C4-2B (cell line): ENCODE data around the gene LRP11.

ENCODE experiments used
- H3K27ac ChIP-seq: fragments of 450-650 bp; 2 replicates; pipeline ENCODE4 v1.5.1; 2017
- ZFX ChIP-seq: fragments of 450-650 bp; IDR thresholded peaks from 2 replicates; pipeline ENCODE4 v1.6.1; 2017
- TF ChIP-seq, protein P1 (sequence below): fragments of 450-650 bp; conservative IDR thresholded peaks from 2 replicates; pipeline ENCODE4 v1.5.1; 2017; ENCODE audit warnings: mild to moderate bottlenecking

Gene LRP11

DNA sequence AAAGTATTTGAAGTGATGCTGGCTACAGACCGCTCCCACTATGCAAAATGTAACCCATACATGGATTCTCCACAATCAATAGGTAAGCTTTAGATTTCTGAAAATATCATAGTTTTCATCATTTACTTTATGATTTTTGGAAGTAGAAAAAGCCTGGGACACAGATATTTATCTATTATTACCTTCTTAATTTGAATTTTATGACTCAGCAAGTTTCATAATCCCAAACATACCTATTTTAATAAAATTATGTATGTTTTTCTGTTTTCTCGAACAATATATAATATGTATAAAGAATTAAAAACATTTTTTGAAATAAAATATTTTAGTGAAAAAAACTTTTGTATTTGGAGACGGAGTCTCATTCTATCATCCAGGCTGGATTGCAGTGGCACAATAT lies 93.0 kb downstream of the LRP11 start:
- no peak overlapping the region for H3K27ac ChIP-seq
- TF ChIP-seq, protein P1, sequence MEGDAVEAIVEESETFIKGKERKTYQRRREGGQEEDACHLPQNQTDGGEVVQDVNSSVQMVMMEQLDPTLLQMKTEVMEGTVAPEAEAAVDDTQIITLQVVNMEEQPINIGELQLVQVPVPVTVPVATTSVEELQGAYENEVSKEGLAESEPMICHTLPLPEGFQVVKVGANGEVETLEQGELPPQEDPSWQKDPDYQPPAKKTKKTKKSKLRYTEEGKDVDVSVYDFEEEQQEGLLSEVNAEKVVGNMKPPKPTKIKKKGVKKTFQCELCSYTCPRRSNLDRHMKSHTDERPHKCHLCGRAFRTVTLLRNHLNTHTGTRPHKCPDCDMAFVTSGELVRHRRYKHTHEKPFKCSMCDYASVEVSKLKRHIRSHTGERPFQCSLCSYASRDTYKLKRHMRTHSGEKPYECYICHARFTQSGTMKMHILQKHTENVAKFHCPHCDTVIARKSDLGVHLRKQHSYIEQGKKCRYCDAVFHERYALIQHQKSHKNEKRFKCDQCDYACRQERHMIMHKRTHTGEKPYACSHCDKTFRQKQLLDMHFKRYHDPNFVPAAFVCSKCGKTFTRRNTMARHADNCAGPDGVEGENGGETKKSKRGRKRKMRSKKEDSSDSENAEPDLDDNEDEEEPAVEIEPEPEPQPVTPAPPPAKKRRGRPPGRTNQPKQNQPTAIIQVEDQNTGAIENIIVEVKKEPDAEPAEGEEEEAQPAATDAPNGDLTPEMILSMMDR: no peak
- TF ChIP-seq ZFX: no peak

DNA sequence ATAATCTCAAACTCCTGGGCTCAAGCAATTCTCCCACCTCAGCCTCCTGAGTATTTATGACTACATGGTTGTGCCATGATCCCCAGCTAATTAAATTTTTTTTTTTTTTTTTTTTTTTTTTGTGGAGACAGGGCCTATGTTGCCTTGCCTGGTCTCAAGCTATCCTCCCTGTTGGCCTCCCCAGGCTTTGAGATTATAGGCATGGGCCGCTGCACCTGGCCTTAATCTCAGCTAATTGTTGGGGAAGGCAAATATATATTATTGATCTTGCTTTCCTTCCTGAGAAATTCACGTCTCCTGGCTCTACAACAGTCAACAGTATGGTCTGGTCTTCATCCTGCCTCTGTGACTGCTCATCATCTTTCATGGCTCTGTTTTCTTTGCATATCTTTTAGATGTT lies 94.5 kb downstream of the LRP11 start:
- TF ChIP-seq ZFX: no peak
- TF ChIP-seq, protein P1: no peak
- no peak overlapping the region for H3K27ac ChIP-seq
